Stimulated activated CD4-positive, alpha-beta T cell treated with anti-CD3 and anti-CD28 coated beads, Interleukin-12 subunit alpha, Interleukin-12 subunit beta, amount 100 ng/mL, for 4 hours (primary cell): Measurements from ENCODE around the gene TBC1D23.
"Not testable (repeated sequence)": the region's sequence is repeated elsewhere in the genome, so short reads cannot be mapped to it uniquely, and the experiment has no call there.

Experiments used
- DNase-seq: peaks from one replicate; pipeline ENCODE4 v3.0.0-alpha.2; 2020

TBC1D23 gene

DNA sequence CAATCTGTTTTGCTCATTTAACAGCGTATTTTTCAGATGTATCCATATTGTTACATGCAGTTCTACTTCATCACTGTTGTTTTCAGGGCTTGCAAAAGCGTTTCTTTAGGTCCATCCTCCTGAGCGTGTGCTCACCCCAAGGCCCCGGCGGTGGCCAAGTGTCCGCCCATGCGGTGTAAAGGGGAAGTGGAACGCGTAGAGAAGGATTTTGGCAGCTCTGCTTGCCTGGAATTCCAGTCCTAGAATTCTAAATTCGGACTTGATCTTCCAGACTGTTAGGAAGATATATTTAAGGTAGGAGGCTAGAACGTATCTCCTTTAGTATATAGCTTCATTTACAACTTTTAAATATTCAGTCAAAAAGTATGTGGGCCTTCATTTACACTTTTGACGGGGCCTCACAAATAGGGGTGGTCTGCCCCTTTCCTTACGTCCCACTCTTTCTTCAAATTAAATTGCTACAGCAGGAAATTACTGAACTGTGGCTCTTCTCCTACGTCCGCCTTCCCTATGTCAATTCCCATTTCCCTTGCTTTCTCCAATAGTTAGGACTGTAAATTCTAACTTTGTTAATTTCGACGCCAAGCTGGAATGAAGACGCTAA lies 609 bp upstream of the TBC1D23 start:
- DNase-seq = no peak

DNA sequence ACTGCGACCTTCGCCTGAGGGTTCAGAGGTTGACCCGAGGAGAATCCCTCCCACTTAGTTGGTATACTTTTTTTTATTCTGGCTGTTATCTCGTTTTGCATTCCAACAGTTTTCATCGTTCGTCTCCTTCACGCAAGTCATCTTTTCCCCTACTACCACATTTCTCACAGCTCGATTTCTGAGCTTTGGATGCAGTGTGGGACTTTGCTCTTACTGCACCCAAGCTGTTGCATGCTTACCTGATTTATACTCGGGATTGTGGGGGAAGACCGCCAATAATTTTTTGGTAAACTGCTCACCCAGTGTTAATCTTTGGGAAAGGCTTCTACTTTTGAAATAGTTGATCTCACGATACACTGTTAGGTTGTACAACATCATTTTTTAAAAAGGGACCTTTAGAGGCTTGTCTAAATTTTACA lies 702 bp downstream of the TBC1D23 start:
- DNase-seq = no peak

GRCh38 chr3:100262925-100263324 lies 2.1 kb downstream of the TBC1D23 start:
- not testable (repeated sequence) for DNase-seq

DNA sequence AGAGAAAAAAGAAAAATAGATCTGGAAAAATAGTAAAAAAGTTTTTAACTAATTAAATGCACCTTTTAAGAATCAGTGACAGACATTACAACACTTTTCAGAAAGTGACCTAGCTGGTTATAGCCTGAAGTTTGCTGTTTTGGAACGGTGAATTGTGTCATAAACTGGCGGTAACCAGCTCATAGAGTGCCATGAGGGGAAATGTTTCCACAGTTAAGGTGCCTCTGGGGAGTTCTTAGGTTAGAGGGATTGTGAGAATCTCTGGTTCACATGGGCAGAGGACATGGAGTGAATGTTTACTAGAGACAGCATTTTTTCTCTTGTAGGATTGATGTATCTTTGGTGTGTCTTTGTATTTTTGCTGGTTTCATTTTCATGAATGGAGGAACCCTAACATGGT lies 2.8 kb downstream of the TBC1D23 start:
- DNase-seq = no peak

DNA sequence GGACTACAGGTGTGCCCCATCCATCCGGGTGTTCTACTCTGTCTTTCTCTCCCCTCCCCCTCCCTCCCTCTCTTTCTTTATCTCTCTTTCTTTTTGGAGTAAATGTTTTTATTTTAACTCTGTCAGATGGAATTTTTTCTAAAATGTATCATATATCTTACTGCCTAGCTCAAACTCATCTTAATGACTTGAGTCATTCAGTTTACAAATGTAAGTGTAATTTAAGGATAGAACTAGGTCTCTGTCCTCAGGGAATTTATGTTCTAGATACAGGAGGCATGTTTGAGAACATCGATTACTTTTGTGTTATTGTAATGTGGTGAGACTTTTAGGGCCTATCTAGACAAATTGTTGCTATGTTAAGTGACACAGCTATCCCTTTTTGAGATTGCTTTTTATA lies 3.5 kb downstream of the TBC1D23 start:
- DNase-seq = no peak

DNA sequence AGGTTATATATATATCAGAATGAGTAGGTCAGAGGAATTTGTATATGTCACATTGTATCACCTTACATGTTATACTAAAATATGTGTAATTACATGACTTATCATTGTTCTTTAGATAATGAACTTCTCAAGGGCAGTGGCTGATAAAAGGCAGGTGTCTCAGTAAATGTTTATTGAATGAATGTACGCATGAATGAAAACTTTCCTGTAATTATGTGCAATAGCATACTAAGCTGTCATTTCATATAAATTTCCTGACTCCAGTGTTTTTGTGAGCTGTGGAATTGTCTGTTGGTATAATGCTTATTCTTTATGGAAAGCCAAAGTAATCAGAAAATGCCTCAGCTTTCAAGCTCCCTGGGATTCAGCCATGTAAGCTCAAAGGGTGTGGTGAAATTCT lies 4.2 kb downstream of the TBC1D23 start:
- no peak for DNase-seq

DNA sequence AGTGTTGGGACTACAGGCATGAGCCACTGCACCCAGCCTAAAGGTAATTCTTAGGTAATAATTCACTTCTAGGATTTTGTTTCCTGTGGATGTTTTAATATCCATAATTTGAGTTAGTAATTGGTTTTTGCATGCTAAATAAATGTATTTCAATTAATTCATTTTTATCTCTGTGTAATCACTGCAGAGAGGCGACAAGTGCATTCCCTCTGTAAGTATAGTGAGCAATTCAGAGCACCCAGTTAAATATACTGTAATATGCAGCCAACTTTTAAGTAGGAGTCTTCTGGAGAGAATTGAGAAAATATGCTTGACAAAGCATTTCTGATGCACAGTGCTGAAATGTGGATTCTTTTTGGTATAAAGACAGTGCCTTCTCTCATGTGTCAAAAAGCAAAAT lies 5.7 kb downstream of the TBC1D23 start:
- DNase-seq = no peak

DNA sequence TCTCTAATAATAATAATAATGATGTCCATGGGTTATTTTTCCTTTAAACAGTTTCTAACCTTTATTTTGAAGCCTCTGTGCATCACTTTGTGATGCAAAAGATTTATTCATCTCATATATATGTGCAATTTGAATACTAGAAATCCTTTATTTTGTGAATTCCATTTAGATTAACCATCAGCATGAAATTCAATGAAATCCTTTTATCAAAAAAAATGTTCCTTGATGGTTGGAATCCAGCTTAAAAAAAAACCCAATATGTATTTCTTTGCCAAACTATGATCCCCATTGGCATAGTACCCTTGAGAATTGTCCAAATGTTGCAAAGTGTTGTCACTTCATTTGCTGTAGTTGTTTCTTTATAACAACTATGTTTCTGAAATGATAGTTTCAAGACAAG lies 7.4 kb downstream of the TBC1D23 start:
- no peak for DNase-seq

GRCh38 chr3:100269001-100269400 lies 8.2 kb downstream of the TBC1D23 start:
- no peak for DNase-seq

GRCh38 chr3:100269410-100270214 lies 8.8 kb downstream of the TBC1D23 start:
- no peak for DNase-seq

GRCh38 chr3:100270215-100270583 lies 9.4 kb downstream of the TBC1D23 start:
- DNase-seq = no peak

DNA sequence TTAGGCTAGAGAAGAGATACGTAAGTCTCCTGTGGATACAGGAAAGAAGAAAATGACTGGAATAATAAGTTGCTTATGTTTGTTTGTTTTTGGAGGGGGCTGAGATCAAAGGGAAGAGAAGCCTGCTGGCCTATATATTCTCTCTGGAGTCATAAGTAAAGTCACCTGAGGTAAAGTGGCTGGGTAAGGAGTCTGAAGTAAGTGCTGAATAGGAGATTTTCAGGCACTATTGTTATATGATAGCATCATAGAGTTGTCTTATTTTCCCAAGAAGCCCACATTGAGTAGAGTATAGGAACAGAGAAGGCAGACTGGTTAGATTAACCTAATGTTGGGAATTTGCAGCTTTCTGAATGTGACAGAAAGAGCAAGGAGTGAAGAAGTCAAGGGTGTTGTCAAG lies 10.7 kb downstream of the TBC1D23 start:
- no peak for DNase-seq

- DNase-seq = not testable (repeated sequence)
These were observed 12.2 kb downstream of the TBC1D23 start for GRCh38 chr3:100272797-100273611.

- no peak for DNase-seq
These were observed 13.6 kb downstream of the TBC1D23 start for GRCh38 chr3:100274361-100274760.

- no peak for DNase-seq
These were observed 16.5 kb downstream of the TBC1D23 start for GRCh38 chr3:100277255-100277800.

GRCh38 chr3:100278910-100279309 lies 18.1 kb downstream of the TBC1D23 start:
- DNase-seq = no peak

- no peak for DNase-seq
These were observed 27.6 kb downstream of the TBC1D23 start for GRCh38 chr3:100288288-100288894.

- no peak for DNase-seq
These were observed 28.5 kb downstream of the TBC1D23 start for GRCh38 chr3:100289339-100289738.

DNA sequence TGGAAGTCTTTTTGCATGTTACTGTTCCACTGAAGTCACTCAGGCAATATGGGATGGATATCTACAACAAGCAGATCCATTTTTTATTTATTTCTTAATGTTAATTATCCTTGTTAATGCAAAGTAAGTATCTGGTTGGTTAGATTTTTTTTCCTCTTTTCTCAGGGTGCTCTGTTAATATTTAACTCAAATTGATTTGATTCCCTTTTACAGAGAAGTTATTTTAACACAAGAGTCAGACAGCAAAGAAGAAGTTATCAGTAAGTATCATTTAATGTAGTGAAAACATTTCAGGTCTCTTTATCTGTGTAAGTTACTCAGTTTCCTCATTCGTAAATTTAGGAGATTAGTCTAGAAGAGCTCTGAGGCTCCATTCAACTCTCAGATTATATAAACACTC lies 34.3 kb downstream of the TBC1D23 start:
- no peak for DNase-seq

- DNase-seq = no peak
These were observed 37.0 kb downstream of the TBC1D23 start for GRCh38 chr3:100297784-100298183.

DNA sequence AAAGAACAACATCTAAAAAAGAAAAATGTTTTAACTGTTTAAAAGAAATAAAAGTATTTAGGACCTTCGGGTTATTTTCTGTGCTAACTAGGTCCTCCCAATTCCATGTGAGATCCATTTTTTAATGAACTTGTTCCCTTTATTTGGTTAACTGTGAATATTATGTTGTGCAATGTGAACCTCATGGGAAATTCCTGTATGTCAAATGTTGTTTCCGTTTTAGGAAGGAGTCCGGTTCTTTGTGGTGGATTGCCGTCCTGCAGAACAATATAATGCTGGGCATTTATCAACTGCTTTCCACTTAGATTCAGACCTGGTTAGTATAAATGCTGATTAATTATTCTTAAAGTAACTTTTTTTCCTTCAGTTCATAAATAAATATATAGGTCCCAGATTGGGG lies 38.2 kb downstream of the TBC1D23 start:
- DNase-seq = no peak

GRCh38 chr3:100306695-100307094 lies 45.9 kb downstream of the TBC1D23 start:
- no peak for DNase-seq

DNA sequence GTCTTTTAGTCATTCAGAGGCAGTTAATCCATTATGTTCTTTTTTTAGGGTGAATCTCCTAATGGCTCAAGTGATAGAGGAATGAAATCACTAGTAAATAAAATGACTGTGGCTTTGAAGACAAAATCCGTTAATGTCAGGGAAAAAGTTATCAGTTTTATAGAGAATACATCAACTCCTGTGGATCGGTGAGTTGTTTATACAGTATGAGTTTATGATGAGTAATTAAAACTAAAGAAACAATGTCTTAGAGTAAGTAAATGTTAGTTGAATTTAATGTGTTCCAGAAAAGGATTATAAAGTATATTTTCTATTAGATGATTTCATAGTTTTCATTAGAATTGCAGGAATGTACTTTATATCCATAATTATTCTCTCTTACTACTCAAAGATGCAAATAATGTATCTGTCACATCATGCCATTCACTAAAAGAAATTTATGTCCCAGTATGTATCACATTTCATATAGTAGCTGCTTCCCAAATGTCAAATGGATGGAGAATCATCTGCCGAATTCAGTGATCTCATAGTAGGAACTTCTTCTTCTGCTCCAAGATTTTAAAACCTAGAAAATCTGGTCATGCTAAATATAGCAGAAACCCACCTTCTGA lies 49.7 kb downstream of the TBC1D23 start:
- DNase-seq = no peak
